GM18867 (cell line): ENCODE results near the gene RSRC1.
"Not testable (repeated sequence)": the region's sequence is repeated elsewhere in the genome, so short reads cannot be mapped to it uniquely, and the experiment has no call there.

Source experiments
- ATAC-seq: cut with Tn5 transposase; IDR thresholded peaks from one replicate; pipeline ENCODE4 v1.9.1; 2021; ENCODE audit warnings: mild to moderate bottlenecking, moderate library complexity; ENCODE audit not compliant: unreplicated experiment

RSRC1 gene

GRCh38 chr3:158452334-158452733, 342.4 kb downstream of the RSRC1 start:
- ATAC-seq, result no peak

DNA sequence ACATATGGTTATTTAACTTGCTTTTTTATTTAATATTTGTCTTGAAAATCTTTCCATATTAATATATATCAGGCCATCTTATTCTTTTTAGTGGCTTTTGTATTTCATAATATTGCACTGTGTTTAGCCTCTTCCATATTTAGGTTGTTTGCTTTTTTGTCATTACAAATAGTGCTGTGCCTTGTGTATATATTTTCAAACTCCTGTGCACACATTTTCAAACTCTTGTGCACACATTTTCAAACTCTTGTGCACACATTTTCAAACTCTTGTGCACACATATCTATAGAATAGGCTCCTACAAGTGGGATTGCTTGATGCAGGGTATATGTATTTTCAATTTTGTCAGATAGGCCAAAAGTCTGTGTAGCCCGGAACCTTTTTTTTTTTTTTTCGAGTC, 343.1 kb downstream of the RSRC1 start:
- ATAC-seq, result no peak

- ATAC-seq, result peak; percentile 86
Measured at GRCh38 chr3:158453865-158454264, 344.0 kb downstream of the RSRC1 start.

DNA sequence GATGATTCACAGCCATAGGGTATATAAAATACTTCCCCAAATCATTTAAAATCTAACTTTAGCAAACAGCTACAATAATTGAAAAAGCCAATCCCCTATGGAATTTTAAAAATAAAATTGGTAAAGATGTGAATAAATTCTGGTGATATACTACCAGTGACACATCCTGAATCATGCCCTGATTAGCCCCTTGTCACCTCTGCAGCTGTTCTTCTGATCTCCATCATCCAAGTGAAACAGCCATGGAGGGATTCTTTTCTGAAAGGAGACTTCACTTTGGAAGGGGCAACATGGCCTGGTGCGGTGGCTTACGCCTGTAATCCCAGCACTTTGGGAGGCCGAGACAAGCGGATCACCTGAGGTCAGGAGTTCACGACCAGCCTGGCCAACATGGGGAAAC, 345.5 kb downstream of the RSRC1 start:
- ATAC-seq, result no peak

GRCh38 chr3:158456114-158456513, 346.2 kb downstream of the RSRC1 start:
- no peak for ATAC-seq

GRCh38 chr3:158458464-158458863, 348.6 kb downstream of the RSRC1 start:
- ATAC-seq, result no peak

- no peak for ATAC-seq
Measured at GRCh38 chr3:158460926-158461325, 351.0 kb downstream of the RSRC1 start.

DNA sequence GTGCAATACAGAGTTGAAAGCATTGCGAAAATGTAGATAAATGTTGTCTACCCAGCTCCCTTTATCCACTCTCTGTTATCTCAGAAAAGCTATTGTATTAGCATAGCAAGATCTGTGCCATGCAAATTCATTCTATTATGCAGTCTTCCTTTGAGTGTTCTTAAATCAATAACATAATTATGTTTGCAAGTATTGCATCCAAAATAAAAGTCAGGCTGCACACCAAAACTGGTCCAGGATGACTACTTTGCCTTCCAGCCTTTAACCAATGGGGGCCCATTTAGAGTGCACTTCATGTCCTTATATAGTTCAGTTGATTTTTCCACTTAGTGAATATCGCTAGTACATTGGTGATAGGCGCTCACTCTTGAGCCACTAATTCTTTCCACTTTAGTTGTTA, 353.7 kb downstream of the RSRC1 start:
- no peak for ATAC-seq

- ATAC-seq, result peak; percentile 95
Measured at GRCh38 chr3:158465074-158465473, 355.2 kb downstream of the RSRC1 start.

- ATAC-seq, result no peak
Measured at GRCh38 chr3:158470944-158471638, 361.2 kb downstream of the RSRC1 start.

- no peak for ATAC-seq
Measured at GRCh38 chr3:158471639-158472294, 361.9 kb downstream of the RSRC1 start.

GRCh38 chr3:158479051-158479450, 369.2 kb downstream of the RSRC1 start:
- ATAC-seq, result no peak

DNA sequence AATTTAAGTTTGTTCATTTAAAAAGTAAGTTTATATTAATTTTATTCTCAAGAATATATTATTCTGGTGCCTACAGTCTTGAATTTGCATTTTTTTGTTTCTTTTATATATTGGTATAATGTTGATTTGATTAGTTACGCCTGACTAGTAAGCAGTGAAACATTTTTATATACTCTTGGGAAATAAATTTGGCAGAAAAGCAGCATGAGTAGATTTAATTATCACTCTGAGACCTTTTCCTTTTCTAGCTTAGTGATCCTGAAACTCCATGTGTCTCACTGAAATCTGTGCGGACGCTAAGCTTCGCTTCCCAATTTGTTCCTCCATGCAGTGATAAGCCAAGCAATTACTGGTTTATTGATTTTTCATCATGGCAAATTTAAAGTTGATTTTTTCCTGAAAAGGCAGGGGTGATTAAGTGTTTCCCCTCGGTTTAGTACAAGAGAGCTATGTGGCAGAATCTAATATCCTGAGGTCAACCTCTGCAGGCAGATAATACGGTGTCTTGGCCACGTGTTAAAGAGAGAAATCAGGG, 373.9 kb downstream of the RSRC1 start:
- ATAC-seq, result no peak

DNA sequence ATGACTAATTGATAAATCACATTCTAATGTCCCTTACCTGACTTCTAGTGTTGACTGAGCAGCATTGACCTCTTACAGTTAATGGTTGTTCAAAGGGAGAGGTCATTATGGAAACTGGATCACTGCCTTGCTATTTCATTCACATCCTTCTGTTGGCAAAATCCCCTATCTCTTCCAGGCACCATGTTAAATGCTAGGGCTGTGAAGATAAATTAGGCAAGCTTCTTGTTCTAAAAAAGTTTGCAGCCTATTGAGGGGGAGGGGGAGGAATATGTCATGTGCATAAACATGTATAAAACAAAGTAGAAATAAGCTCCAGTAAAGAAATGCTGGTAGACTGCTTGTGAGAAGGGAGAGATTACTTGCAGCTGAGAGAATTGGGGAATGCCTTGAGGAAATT, 376.3 kb downstream of the RSRC1 start:
- no peak for ATAC-seq

GRCh38 chr3:158488670-158489069, 378.8 kb downstream of the RSRC1 start:
- no peak for ATAC-seq

- ATAC-seq, result no peak
Measured at GRCh38 chr3:158489181-158489580, 379.3 kb downstream of the RSRC1 start.

DNA sequence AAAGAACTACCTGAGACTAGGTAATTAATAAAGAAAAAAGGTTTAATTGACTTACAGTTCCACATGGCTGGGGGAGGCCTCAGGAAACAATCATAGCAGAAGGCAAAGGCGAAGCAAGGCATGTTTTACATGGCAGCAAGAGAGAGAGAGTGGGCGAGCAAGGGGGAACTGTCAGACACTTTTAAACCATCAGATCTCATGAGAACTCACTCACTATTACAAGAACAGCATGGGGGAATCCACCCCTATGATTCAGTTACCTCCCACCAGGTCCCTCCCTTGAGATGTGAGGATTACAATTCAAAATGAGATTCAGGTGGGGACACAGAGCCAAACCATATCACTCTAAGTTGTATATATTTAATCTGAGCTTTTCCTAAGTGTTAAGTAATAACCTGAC, 382.1 kb downstream of the RSRC1 start:
- ATAC-seq, result no peak

GRCh38 chr3:158492685-158493084, 382.8 kb downstream of the RSRC1 start:
- ATAC-seq, result no peak

DNA sequence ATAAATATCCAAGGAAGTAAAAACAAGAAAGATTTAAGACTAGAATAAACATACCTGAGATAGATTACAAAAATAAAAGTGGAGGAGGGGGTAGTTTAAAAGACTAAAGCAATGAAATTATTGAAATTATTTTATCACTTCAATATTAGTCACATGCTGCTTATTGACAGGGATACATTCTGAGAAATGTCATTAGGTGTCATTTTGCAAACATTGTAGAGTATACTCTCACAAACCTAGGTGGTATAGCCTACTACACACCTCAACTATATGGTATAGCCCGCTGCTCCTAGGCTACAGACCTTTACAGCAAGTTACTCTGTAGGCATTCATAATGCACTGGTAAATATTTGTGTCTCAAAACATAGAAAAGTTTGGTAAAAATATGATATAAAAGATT, 384.0 kb downstream of the RSRC1 start:
- no peak for ATAC-seq

DNA sequence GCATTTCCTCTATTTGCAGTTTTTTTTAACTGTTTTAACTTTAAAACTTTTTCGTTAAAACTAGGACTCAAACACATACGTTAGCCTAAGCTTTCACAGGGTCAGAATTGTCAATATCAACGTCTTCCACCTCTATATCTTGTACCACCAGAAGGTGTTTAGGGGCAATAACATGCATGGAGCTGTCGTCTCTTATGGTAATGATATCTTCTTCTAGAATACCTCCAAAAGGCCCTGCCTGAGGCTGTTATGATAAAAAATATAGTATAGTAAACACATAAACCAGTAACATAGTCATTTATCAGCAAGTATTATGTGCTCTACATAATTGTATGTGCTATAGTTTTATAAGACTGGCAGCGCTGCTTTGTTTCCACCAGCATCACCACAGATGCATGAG, 384.8 kb downstream of the RSRC1 start:
- ATAC-seq, result no peak

- ATAC-seq, result not testable (repeated sequence)
Measured at GRCh38 chr3:158495398-158495902, 385.6 kb downstream of the RSRC1 start.

- no peak for ATAC-seq
Measured at GRCh38 chr3:158505117-158505516, 395.2 kb downstream of the RSRC1 start.
